GM06990 (cell line): Measurements from ENCODE around the gene SPIRE1.

Experiments
- DNase-seq: peaks from one replicate; pipeline ENCODE4 v3.0.0-alpha.2; 2011; ENCODE audit not compliant: insufficient read length; ENCODE audit errors: extremely low read depth
- H3K27me3 ChIP-seq: replicated peaks from 2 replicates; pipeline ENCODE4 v1.6.0; 2011; ENCODE audit warnings: low read length; ENCODE audit not compliant: control insufficient read depth, insufficient read depth
- H3K36me3 ChIP-seq: 2 replicates; pipeline ENCODE4 v1.5.1; 2011; ENCODE audit warnings: low read length; ENCODE audit not compliant: control insufficient read depth, insufficient read depth
- H3K4me3 ChIP-seq: replicated peaks from 2 replicates; pipeline ENCODE4 v1.5.1; 2011; ENCODE audit warnings: low read depth, mild to moderate bottlenecking, control low read depth, low read length
- TF ChIP-seq, protein P1 (sequence below): IDR thresholded peaks from 2 replicates; pipeline ENCODE4 v1.5.1; 2011; ENCODE audit warnings: low read length, control low read depth, mild to moderate bottlenecking, inconsistent platforms; ENCODE audit not compliant: insufficient read depth, poor library complexity, severe bottlenecking

SPIRE1 gene

DNA sequence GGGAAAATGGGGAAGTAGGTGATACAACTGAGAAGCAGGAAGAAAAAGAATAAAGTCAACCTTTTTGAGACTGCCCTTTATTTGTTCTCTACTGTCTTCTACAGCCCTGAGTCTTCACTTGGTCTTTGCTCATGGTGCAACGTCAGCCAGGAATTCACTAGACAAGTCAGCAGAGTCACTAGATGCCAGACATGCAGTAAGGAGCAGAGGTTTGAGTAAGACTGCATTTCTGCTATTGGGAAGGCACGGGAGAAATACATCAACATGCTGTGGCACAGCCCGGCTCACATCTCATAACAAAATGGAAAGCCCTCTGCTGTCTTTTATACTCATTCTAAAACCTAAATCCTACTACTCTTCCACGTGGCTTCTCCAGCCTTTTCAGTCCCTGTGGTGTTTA, 183.0 kb downstream of the SPIRE1 start:
- TF ChIP-seq, protein P1, sequence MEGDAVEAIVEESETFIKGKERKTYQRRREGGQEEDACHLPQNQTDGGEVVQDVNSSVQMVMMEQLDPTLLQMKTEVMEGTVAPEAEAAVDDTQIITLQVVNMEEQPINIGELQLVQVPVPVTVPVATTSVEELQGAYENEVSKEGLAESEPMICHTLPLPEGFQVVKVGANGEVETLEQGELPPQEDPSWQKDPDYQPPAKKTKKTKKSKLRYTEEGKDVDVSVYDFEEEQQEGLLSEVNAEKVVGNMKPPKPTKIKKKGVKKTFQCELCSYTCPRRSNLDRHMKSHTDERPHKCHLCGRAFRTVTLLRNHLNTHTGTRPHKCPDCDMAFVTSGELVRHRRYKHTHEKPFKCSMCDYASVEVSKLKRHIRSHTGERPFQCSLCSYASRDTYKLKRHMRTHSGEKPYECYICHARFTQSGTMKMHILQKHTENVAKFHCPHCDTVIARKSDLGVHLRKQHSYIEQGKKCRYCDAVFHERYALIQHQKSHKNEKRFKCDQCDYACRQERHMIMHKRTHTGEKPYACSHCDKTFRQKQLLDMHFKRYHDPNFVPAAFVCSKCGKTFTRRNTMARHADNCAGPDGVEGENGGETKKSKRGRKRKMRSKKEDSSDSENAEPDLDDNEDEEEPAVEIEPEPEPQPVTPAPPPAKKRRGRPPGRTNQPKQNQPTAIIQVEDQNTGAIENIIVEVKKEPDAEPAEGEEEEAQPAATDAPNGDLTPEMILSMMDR: no peak
- no peaks in the 10 kb centered on the region; the same call in 1 of the 2 replicates for H3K36me3 ChIP-seq
- H3K27me3 ChIP-seq: no peaks in the 10 kb centered on the region
- DNase-seq: no peak
- H3K4me3 ChIP-seq: no peak overlapping the region

DNA sequence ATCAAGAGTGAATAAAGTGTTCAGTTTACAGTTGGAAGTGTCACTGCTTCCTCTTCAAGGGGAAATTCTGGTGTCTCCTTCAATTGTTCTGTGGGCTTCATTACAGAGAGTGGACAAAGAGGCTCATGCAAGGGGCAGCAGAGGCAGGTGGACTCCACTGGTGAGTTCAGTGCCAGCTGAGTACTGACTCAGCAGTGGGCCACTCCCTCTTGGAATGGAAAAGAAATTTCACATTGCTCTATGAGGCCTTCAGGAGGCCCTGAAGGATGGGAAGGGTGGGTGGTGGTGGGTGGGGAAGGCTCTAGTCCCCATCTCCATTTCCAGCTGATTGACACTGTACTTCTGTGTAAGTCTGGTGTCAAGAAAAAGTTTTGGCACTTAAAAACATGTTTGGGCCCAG, 183.8 kb downstream of the SPIRE1 start:
- DNase-seq: no peak
- TF ChIP-seq, protein P1: no peak
- Histone ChIP-seq H3K36me3 (no peaks in the 10 kb centered on the region; the same call in 1 of the 2 replicates), H3K27me3 (no peaks in the 10 kb centered on the region), H3K4me3 (no peak overlapping the region)

DNA sequence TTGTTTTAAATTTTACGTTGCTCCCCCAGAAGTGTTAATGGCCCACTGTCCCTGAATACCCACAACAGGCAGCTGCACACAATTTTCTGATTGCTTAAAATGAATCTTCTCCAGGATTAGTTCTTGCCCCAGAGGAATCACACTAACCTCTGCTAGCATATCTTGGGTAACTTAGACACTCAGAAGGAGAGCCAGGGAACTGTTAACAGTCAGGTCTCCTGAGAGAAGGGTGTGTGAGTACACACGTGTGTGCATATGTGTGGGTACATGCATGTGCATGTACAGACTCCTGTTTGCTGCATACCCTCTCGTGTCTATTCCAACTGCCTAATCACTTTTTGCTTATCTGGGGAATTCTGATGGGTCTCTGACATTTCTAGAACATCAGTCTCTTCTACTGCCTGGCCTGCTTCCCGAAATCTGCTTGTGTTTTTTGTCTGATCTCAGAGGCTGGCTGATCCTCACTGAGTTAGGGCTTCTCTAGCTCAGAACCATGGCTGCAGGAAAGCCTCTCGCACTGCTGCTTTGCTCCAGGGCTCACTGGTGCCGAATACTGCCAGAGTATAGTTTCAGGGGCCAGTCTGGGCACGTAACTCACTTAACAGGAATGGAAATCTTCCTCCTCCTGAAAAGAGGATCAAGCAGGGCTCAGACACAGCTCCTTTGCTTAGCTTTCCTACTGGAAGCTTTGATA, 187.4 kb downstream of the SPIRE1 start:
- Histone ChIP-seq H3K27me3 (no peaks in the 10 kb centered on the region), H3K36me3 (no peaks in the 10 kb centered on the region; the same call in 1 of the 2 replicates), H3K4me3 (no peak overlapping the region)
- TF ChIP-seq, protein P1: no peak
- DNase-seq: no peak

DNA sequence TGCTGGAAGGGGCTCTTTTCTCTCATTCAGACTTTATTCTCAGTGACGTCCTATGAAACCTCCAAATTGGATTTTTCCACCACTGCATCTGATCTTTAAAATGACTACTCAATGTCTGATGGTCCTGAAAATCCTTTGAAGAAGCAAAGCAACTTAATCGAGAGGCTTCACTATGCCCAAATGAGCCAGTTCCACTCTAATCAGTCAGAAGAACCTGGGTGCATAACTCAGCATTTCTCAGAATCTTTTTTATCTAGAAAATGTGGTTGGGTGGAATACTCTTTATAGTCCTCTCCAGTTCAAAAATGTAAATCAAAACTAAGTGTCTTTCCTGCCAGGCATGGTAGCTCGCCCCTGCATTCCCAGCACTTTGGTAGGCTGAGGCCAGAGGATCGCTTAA, 189.5 kb downstream of the SPIRE1 start:
- no peak overlapping the region for H3K4me3 ChIP-seq
- H3K27me3 ChIP-seq: no peaks in the 10 kb centered on the region
- TF ChIP-seq, protein P1: no peak
- H3K36me3 ChIP-seq: no peaks in the 10 kb centered on the region
- DNase-seq: no peak

DNA sequence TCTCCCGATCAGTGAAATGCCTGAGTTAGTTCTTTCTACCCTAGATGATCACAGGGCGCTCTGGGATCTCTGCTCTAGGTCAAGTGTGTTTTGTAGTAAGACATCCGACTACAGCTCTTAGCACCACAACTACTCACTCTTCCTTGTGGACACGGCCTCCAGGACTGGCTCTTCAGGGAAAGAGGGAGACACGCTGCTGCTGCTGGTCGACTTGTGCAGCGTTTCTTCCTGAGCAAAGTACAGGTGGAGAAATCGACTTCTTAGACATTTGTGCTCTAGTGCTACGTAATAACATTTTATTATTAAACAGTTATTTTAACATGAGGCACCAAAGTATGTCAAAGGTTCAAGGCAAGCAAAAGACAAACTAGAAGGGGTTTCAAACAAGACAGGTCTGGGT, 193.2 kb downstream of the SPIRE1 start:
- no peak overlapping the region for H3K4me3 ChIP-seq
- TF ChIP-seq, protein P1: no peak
- no peaks in the 10 kb centered on the region for H3K36me3 ChIP-seq
- no peak for DNase-seq
- H3K27me3 ChIP-seq: no peaks in the 10 kb centered on the region

DNA sequence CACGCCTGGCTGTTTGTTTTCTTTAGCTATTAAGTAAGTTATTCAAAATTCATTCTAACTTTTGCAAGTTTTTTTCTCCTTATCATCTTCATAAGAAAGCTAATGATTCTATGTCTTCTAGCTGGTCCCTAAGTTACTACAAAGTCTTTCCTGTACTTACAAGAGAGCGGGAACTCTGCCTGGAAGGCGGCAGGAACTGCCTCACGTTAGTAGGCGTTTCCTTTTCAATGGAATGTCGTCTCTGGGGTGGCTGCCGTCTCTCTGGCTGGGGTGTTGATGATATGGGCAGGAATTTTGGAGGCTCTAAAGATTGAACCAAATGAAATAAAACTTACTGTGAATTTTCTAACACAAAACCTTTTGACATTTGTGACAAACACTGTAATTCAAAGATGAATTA, 194.7 kb downstream of the SPIRE1 start:
- TF ChIP-seq, protein P1: no peak
- DNase-seq: no peak
- H3K4me3 ChIP-seq: no peak overlapping the region
- H3K36me3 ChIP-seq: no peaks in the 10 kb centered on the region
- no peaks in the 10 kb centered on the region for H3K27me3 ChIP-seq
